ENCODE measurements around the gene COL13A1.

The COL13A1 gene

GRCh38 chr10:69953851-69954250, 152.1 kb downstream of the COL13A1 start:
- no peak overlapping the region for H3K4me2 ChIP-seq (ENCODE audit: low read length)
- no peak for TF ChIP-seq CTCF (IDR thresholded peaks at IDR 0.05; ENCODE audit: low read length)
- TF ChIP-seq EZH2 (IDR thresholded peaks at IDR 0.05; ENCODE audit: borderline replicate concordance, low read length): no peak
- no peaks in the 10 kb centered on the region for H3K79me2 ChIP-seq (ENCODE audit: insufficient read depth, low read length)
- H4K20me1 ChIP-seq (ENCODE audit: insufficient read depth, low read length): no peaks in the 10 kb centered on the region
- no peaks in the 10 kb centered on the region; the same call in none of the 2 replicates for H3K27me3 ChIP-seq (ENCODE audit: insufficient read depth, low read length)
- no peaks in the 10 kb centered on the region for H3K9me2 ChIP-seq (ENCODE audit: low read depth, low read length)
- H3F3A ChIP-seq (ENCODE audit: insufficient read depth, low read length): no peaks in the 10 kb centered on the region
- H3K27ac ChIP-seq (ENCODE audit: low read depth, low read length, poor library complexity, severe bottlenecking): no peak overlapping the region
- H3K4me3 ChIP-seq (ENCODE audit: low read depth, low read length, poor library complexity, severe bottlenecking): no peak overlapping the region
- no peak overlapping the region for H2AFZ ChIP-seq (ENCODE audit: low read length)
- no peak overlapping the region for H3K9ac ChIP-seq (ENCODE audit: low read length)
- no peaks in the 10 kb centered on the region for H3K36me3 ChIP-seq (ENCODE audit: insufficient read depth, low read length)
- no peaks in the 10 kb centered on the region for H3K4me1 ChIP-seq (ENCODE audit: insufficient read depth, low read length, severe bottlenecking)
- no peaks in the 10 kb centered on the region for H3K9me3 ChIP-seq (ENCODE audit: low read length)

GRCh38 chr10:69955211-69955805, 153.6 kb downstream of the COL13A1 start:
- Histone ChIP-seq H3K4me1 (ENCODE audit: insufficient read depth, low read length, severe bottlenecking) (peaks cover 3% of the 10 kb centered on the region), H3K4me2 (ENCODE audit: low read length) (no peak overlapping the region), H3K9me3 (ENCODE audit: low read length) (no peaks in the 10 kb centered on the region), H3K9ac (ENCODE audit: low read length) (no peak overlapping the region), H3K27ac (ENCODE audit: low read depth, low read length, poor library complexity, severe bottlenecking) (no peak overlapping the region), H3F3A (ENCODE audit: insufficient read depth, low read length) (no peaks in the 10 kb centered on the region), H4K20me1 (ENCODE audit: insufficient read depth, low read length) (no peaks in the 10 kb centered on the region), H3K79me2 (ENCODE audit: insufficient read depth, low read length) (no peaks in the 10 kb centered on the region), H3K36me3 (ENCODE audit: insufficient read depth, low read length) (no peaks in the 10 kb centered on the region), H3K27me3 (ENCODE audit: insufficient read depth, low read length) (no peaks in the 10 kb centered on the region; the same call in none of the 2 replicates), H2AFZ (ENCODE audit: low read length) (no peak overlapping the region), H3K4me3 (ENCODE audit: low read depth, low read length, poor library complexity, severe bottlenecking) (no peak overlapping the region), H3K9me2 (ENCODE audit: low read depth, low read length) (no peaks in the 10 kb centered on the region)
- no peak for TF ChIP-seq EZH2 (IDR thresholded peaks at IDR 0.05; ENCODE audit: borderline replicate concordance, low read length)
- no peak for TF ChIP-seq CTCF (IDR thresholded peaks at IDR 0.05; ENCODE audit: low read length)

GRCh38 chr10:69955897-69956740, 154.4 kb downstream of the COL13A1 start:
- TF ChIP-seq CTCF (IDR thresholded peaks at IDR 0.05; ENCODE audit: low read length) (no peak), EZH2 (IDR thresholded peaks at IDR 0.05; ENCODE audit: borderline replicate concordance, low read length) (no peak)
- H2AFZ ChIP-seq (ENCODE audit: low read length): no peak overlapping the region

More at GRCh38 chr10:69955897-69956740, 154.4 kb downstream of the COL13A1 start:
- no peaks in the 10 kb centered on the region for H3K9me3 ChIP-seq (ENCODE audit: low read length)
- no peaks in the 10 kb centered on the region; the same call in none of the 2 replicates for H3K27me3 ChIP-seq (ENCODE audit: insufficient read depth, low read length)
- no peak overlapping the region for H3K9ac ChIP-seq (ENCODE audit: low read length)
- H3K4me2 ChIP-seq (ENCODE audit: low read length): no peak overlapping the region
- no peaks in the 10 kb centered on the region for H3K79me2 ChIP-seq (ENCODE audit: insufficient read depth, low read length)
- H3K36me3 ChIP-seq (ENCODE audit: insufficient read depth, low read length): no peaks in the 10 kb centered on the region
- H3K4me1 ChIP-seq (ENCODE audit: insufficient read depth, low read length, severe bottlenecking): peaks cover 3% of the 10 kb centered on the region
- H4K20me1 ChIP-seq (ENCODE audit: insufficient read depth, low read length): no peaks in the 10 kb centered on the region
- no peak overlapping the region for H3K4me3 ChIP-seq (ENCODE audit: low read depth, low read length, poor library complexity, severe bottlenecking)
- no peaks in the 10 kb centered on the region for H3K9me2 ChIP-seq (ENCODE audit: low read depth, low read length)
- no peaks in the 10 kb centered on the region for H3F3A ChIP-seq (ENCODE audit: insufficient read depth, low read length)
- H3K27ac ChIP-seq (ENCODE audit: low read depth, low read length, poor library complexity, severe bottlenecking): no peak overlapping the region
